Adrenal gland (tissue), 5 donors: ENCODE measurements around the gene PHGDH.

Experiments used
- CTCF ChIP-seq, 6 experiments: fragments of 450-650 bp in 4 of 6; fragments of 200-600 bp in 2 of 6; sonication (generic) in 1 of 6; IDR thresholded peaks; 1 replicate in 5 of 6; 2 replicates in 1 of 6; pipeline versions ENCODE4 v1.5.1 to v1.8.0; 2016 to 2021; ENCODE audit warnings: antibody characterized with exemption in 6 of 6, mild to moderate bottlenecking in 2 of 6, moderate library complexity in 1 of 6
- POLR2A ChIP-seq, 2 donors: fragments of 450-650 bp; IDR thresholded peaks; one replicate each; pipeline ENCODE4 v1.6.1; 2017; ENCODE audit warnings: antibody characterized with exemption in 2 of 2, mild to moderate bottlenecking in 2 of 2, moderate library complexity in 1 of 2
- donor health status: DM: no; HTN: no; CAD: no.

DNA sequence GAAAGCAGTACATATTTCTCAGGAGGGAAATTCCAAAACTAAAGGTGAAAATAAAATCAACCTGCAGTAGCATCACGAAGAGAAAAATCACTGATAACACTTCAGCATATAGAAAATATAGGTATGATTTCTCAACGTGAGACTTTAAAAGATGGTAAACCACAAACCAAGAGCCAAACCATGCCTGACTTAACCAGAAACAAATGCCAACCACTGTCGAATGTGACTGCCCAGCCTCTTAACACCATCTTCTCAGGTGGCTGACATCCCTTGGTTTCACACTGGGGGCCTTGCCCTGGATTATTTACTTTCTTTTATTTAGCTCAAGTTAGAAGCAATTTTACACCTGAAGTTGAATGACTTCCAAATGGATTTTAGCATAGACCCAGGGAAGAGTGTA, 46.9 kb downstream of the PHGDH start:
- TF ChIP-seq CTCF (IDR thresholded peaks at IDR 0.05) = no peak
- no peak for TF ChIP-seq POLR2A (IDR thresholded peaks at IDR 0.05)
